Measurements from ENCODE around the gene CELA2B.
"Not testable (repeated sequence)": the region's sequence is repeated elsewhere in the genome, so short reads cannot be mapped to it uniquely, and the experiment has no call there.

CELA2B gene

DNA sequence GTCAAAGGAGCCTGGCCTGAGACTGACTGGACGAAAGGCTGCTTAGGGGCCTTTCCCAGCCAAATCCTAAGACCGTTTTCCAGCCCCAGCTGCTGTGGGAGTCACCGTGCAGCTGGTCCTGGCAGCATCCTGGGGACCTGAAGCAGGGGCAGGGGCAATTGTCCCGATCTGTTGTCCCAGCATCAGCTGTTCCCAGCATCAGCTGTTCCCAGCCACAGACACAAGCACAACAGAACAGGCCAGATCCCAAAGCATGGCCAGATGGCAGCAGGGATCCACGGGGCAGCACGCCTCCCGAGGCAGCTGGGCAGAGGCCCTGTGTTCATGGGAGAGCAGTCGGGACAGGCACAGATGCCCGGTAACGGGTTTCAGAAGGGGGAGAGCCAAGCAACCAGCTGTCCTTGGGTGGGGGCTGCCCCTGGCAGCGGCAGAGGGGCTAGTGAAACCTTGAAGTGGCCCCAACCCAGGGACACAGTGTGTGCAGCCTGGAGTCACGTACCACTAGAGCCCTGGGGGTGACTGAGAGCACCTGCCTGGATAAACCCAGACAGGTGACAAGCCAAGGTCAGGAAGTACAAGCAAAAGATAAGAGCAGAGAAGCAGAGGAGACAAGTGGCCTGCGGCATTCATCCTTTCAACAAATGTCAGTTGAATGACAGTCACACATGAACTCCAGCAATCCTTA lies 13.3 kb downstream of the CELA2B start:
- H3K36me3 Mint-ChIP-seq (ENCODE audit: low read depth): peaks cover 30% of the 10 kb centered on the region
- no peaks in the 10 kb centered on the region for H3K9me3 Mint-ChIP-seq
- H3K4me1 Mint-ChIP-seq (ENCODE audit: low read depth): peaks cover 7% of the 10 kb centered on the region
- no peak overlapping the region for H3K27ac Mint-ChIP-seq
- H3K4me3 Mint-ChIP-seq: no peak overlapping the region
- no peaks in the 10 kb centered on the region for H3K27me3 Mint-ChIP-seq (ENCODE audit: low read depth)

DNA sequence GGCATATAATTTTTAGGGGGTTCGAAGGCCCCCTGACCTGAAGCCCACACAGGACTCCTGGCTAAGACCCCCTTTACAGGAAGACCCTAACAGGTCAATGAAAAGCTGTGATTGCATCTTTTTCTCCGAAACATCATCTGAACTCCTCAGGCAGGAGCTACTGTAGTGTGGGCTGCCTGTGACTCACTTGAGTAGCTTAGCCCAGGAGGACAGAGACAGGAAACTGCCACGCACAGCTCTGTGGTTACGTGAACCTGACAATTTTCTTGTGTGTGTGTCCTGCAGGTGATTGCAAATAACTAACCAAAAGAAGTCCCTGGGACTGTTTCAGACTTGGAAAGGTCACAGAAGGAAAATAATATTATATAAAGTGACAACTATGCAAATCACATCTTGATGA lies 15.1 kb downstream of the CELA2B start:
- peaks cover 29% of the 10 kb centered on the region for H3K36me3 Mint-ChIP-seq (ENCODE audit: low read depth)
- not testable (repeated sequence) for H3K27ac Mint-ChIP-seq

DNA sequence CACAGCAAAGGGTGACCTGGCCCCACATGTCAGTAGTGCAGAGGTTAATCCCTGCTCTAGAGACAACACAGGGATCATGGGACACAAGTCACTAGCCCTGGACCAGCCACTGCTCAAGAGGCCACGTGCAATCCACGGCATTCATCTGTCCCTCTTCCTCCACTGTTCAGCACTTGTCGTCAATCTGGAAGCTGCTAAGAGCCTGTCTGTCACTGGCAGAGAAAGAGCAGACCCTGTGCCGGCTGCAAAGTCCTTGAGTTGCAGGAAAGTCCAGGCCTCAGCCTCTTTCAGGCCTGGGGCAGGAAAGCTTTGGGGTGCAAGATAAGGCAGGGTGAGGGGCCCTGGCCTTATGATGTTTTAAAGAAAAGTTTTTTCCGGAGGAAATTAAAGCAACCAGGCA lies 16.7 kb downstream of the CELA2B start:
- Mint-ChIP-seq H3K4me3 (no peak overlapping the region), H3K4me1 (ENCODE audit: low read depth) (peaks cover 7% of the 10 kb centered on the region), H3K27me3 (ENCODE audit: low read depth) (no peaks in the 10 kb centered on the region), H3K36me3 (ENCODE audit: low read depth) (peaks cover 18% of the 10 kb centered on the region), H3K9me3 (no peaks in the 10 kb centered on the region), H3K27ac (no peak overlapping the region)

More for the DNA sequence above, 15.1 kb downstream of the CELA2B start:
- H3K4me3 Mint-ChIP-seq; H3K27me3 Mint-ChIP-seq (ENCODE audit: low read depth); H3K4me1 Mint-ChIP-seq (ENCODE audit: low read depth); H3K9me3 Mint-ChIP-seq: not testable (repeated sequence)

DNA sequence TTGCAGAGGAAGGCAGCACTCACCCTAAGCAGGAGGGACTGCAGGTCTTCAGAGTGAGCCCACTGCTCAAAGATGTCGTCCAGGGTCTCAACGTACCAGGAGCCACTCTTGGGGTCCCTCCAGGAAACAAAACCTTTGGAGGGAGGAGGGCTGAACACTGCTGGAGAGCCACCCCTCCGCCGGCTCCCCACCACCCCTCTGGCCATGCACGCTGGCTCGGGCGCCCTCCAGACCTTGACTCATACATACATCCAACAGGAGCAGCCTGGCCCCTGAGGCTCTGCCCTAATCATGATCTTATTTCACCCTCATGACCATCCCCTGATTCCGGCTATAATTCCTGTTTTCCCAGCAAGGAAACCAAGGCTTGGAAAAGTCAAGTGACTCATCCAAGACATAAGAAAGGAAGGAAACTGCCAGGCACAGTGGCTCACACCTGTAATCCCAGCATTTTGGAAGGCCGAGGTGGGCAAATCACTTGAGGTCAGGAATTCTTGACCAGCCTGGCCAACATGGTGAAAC lies 18.0 kb downstream of the CELA2B start:
- Mint-ChIP-seq H3K4me1 (ENCODE audit: low read depth) (peaks cover 7% of the 10 kb centered on the region), H3K27ac (no peak overlapping the region), H3K4me3 (no peak overlapping the region), H3K27me3 (ENCODE audit: low read depth) (no peaks in the 10 kb centered on the region), H3K9me3 (no peaks in the 10 kb centered on the region), H3K36me3 (ENCODE audit: low read depth) (peaks cover 19% of the 10 kb centered on the region)

DNA sequence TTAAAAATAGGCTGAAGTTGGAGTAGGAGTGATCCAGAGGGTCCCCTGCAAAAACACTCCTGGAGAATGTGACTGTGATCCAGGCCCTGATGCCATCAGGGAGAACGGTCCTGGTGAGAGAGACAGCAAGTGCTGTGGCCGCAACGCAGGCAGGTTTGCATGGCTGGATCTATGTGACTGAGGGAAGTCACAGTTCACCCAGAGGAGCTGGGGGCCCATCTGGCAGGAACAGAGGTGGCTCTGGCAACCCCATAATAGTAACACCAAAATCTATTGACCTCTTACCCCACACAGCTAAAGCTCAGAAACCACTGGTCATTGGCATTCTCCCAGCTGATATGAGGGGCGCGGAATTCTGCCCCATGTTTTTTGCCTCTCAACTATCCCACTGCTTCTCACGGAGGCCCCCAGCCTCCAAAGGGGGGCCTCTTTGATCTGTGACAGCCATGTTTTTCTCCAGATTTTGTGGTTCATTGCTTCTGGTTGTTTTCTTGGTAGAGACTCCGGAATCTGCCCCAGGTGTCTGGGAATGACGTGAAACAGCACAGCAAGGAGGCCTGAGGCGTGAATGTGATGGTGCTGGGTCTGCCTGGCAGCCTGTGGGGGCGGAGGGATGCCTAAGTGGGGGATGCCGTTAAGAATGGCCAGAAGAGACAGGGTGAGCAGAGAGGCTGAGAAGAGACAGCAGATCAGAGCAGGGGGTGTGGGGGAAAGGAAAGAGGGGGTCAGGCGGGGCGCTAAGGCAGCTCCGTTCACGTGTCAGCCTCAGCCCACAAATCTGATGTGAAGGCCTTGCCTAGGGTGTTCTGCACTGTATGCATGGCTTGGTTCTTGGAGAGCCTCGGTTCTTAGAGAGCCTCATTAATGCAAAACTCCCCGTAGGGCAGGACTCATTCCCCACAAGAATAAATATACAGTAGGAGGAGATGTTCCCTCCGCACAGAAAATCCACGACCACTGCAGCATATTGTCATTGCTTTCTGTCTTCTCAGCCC lies 24.6 kb downstream of the CELA2B start:
- Mint-ChIP-seq H3K27ac (no peak overlapping the region), H3K27me3 (ENCODE audit: low read depth) (no peaks in the 10 kb centered on the region), H3K4me1 (ENCODE audit: low read depth) (no peaks in the 10 kb centered on the region), H3K4me3 (no peak overlapping the region), H3K36me3 (ENCODE audit: low read depth) (peaks cover 17% of the 10 kb centered on the region), H3K9me3 (no peaks in the 10 kb centered on the region)

DNA sequence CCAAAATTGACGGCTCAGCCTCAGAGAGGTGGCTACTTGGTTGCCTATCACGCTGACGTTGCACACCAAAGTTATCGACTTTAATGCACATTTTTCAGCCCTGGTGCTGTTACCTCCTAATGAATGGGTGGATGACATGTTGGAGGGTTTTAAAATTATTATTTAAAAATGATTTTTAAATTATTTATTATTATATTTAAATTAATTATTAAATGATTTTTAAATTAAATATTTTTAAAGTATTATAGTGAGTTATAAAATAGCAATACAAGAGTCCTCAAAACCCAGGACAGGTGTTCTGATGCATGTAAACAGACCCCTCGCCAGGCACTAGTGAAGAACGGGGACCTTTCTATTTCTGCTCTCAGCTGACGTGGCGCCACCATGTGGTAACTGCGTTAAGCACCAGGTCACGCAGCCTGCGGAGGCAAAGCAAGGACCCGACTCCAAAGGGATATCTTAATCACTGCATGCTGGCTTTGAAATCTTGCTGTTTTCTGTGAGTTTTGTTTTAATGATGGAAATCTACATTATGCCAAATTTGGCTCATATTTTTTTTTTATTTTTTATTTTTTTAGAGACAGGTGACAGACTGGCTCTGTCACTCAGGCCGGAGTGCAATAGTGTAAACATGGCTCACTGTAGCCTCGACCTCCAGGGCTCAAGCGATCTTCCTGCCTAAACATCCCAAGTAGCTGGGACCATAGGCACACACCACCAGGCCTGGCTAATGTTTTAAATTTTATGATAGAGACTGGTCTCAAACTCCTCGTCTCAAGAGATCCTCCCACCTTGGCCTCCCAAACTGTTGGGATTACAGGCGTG lies 25.5 kb downstream of the CELA2B start:
- H3K27ac Mint-ChIP-seq: no peak overlapping the region
- no peaks in the 10 kb centered on the region for H3K4me1 Mint-ChIP-seq (ENCODE audit: low read depth)
- no peaks in the 10 kb centered on the region for H3K27me3 Mint-ChIP-seq (ENCODE audit: low read depth)
- H3K9me3 Mint-ChIP-seq: no peaks in the 10 kb centered on the region
- H3K36me3 Mint-ChIP-seq (ENCODE audit: low read depth): peaks cover 14% of the 10 kb centered on the region
- H3K4me3 Mint-ChIP-seq: no peak overlapping the region

DNA sequence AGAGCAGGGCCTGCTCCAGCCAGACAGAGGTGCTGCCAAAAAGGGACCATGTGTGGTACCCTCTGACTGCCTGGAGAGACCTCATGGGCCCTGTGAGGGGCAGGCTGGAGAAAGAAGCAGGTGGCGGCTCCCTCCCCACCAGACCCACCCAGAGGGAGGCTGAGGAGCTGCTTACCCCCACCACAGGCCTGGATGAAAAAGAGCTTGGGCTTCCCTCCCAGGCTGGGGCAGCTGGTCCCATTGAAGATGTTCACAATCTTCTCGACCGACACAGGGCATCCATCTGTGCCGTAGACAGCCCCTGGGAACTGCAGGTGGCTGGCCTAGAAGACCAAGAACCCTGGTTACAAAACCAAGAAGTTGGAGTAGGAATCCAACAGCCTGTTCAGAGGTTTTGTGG lies 28.5 kb downstream of the CELA2B start:
- Mint-ChIP-seq H3K4me3 (no peak overlapping the region), H3K4me1 (ENCODE audit: low read depth) (peaks cover 4% of the 10 kb centered on the region), H3K36me3 (ENCODE audit: low read depth) (peaks cover 12% of the 10 kb centered on the region), H3K27ac (no peak overlapping the region), H3K27me3 (ENCODE audit: low read depth) (no peaks in the 10 kb centered on the region), H3K9me3 (no peaks in the 10 kb centered on the region)

DNA sequence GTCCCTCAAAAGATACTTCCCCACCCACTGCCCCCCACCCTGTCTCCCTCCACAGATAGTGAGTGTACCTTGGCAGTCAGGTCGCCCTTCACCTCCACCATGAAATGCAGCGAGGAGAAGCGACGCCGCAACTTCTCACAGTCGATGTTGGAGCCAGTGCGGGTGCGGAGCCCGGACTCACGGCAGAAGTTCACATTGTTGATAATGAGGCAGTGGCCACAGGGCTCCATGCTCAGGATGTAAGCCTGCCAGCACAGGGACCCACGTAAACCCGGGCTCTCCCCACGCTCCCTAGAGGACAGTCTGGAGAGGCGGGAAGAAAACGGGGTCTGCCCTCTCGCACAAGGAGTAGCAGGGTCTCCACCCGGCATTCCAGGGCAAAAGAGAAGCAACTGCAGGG lies 30.9 kb downstream of the CELA2B start:
- no peaks in the 10 kb centered on the region for H3K9me3 Mint-ChIP-seq

DNA sequence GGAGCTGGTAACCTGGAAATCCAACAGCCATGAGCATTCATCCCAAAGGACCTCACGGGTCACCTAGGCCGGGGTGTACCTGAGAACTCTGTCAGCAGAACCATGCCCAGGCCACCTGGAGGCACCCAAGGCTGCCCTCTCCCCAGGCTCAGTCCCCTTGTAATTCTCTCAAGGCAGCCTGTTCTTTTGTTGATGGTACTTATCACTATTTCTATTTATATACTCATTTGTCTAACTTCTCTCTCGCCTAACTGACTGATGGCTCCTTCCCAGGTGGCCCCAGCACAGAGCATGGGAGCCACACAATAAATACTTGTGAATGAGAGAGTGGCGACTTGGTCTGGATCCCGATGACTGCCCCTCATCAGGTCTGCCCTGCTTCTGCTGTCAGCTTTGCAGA lies 31.4 kb downstream of the CELA2B start:
- H3K9me3 Mint-ChIP-seq: no peaks in the 10 kb centered on the region
- H3K27me3 Mint-ChIP-seq (ENCODE audit: low read depth): no peaks in the 10 kb centered on the region
- peaks cover 17% of the 10 kb centered on the region for H3K4me1 Mint-ChIP-seq (ENCODE audit: low read depth)
- no peak overlapping the region for H3K27ac Mint-ChIP-seq
- H3K4me3 Mint-ChIP-seq: no peak overlapping the region
- peaks cover 23% of the 10 kb centered on the region for H3K36me3 Mint-ChIP-seq (ENCODE audit: low read depth)

More for the DNA sequence above, 30.9 kb downstream of the CELA2B start:
- H3K27me3 Mint-ChIP-seq (ENCODE audit: low read depth): no peaks in the 10 kb centered on the region
- H3K27ac Mint-ChIP-seq: no peak overlapping the region
- no peak overlapping the region for H3K4me3 Mint-ChIP-seq
- peaks cover 12% of the 10 kb centered on the region for H3K4me1 Mint-ChIP-seq (ENCODE audit: low read depth)
- peaks cover 19% of the 10 kb centered on the region for H3K36me3 Mint-ChIP-seq (ENCODE audit: low read depth)

DNA sequence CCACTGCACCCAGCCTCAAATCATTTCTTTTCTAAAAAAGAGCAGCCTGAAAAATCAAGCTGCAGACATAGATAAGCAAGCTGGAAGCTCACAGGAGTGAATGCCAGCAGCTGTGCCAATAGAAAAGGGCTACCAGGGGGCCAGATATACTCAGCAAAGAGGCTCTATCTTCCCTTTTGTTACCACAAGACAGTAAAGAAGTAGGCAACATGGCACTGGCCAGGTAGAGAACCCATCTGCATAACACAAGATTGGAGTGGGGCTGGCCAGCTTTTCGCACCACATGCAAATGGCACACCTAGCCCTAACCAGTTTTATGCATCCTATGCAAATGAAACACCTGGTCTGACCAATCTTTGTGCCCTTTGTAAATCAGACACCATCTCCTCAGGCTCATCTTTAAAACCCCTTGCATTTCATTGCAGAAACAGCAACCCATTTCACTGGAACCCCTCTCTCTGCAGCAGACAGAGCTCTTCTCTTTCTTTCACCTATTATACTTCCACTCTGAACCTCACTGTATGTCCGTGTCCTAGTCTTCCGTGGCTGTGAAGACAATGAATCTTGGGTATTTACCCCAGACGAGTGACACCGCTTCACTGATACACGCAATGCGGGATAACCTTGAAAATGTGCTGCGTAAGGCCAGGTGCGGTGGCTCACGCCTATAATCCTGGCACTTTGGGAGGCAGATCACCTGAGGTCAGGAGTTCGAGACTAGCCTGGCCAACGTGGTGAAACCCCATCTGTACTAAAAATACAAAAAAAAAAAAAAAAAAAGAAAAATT lies 33.0 kb downstream of the CELA2B start:
- H3K27ac Mint-ChIP-seq: no peak overlapping the region

DNA sequence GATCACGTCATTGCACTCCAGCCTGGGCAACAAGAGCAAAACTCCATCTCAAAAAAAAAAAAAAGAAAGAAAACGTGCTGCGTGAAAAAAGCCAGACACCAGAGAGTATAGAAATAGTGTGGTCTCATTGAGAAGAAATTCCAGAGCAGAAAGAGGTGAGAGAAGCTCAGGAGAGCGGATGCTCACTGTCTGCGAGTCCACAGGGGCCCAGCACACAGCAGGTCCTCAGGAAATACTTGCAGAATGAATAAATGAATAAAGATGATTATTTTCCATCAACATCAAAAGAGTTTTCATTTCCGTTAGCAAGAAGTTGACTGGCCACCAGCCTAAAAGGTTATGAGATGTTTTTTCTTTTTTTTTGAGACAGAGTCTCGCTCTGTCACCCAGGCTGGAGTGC lies 33.7 kb downstream of the CELA2B start:
- Mint-ChIP-seq H3K27me3 (ENCODE audit: low read depth) (no peaks in the 10 kb centered on the region), H3K36me3 (ENCODE audit: low read depth) (peaks cover 41% of the 10 kb centered on the region), H3K9me3 (no peaks in the 10 kb centered on the region), H3K4me3 (no peak overlapping the region), H3K27ac (no peak overlapping the region), H3K4me1 (ENCODE audit: low read depth) (peaks cover 29% of the 10 kb centered on the region)

More for the DNA sequence above, 33.0 kb downstream of the CELA2B start:
- no peak overlapping the region for H3K4me3 Mint-ChIP-seq
- no peaks in the 10 kb centered on the region for H3K27me3 Mint-ChIP-seq (ENCODE audit: low read depth)
- no peaks in the 10 kb centered on the region for H3K9me3 Mint-ChIP-seq
- H3K4me1 Mint-ChIP-seq (ENCODE audit: low read depth): peaks cover 22% of the 10 kb centered on the region
- peaks cover 34% of the 10 kb centered on the region for H3K36me3 Mint-ChIP-seq (ENCODE audit: low read depth)

DNA sequence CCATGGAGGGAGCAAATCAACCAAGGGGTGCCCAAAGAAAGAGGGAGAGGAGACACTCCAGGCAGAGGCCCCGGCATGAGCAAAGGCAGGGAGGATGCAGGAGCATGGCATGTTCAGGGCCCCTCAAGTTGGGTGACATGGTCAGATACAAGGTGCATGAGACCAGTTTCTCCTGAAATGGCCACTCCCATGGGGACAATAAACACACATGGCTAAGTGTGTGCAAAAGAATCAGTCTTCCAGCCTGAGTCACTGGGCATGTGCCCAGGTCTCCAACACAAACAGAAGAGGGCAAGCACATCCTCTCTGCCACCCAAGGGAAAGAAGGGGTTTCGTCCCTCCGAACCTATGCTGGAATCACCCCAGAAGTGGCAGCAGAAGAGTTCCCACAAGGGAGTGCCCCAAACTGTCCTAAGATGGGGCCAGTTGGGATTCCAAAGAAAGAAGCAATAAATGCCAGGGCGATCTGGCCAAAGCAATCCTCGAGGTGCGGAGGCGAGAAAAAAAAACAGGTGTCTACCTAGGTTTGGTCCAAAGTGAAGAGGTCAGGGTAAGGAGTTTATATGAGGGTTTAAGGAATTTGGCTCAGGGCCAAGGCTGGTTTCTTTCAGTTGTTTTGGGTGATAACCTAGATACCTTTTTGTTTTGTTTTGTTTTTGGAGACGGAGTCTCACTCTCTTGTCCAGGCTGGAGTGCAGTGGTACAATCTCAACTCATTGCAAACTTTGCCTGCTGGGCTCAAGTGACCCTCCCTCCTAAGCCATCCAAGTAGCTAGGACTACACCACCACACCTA lies 34.9 kb downstream of the CELA2B start:
- Mint-ChIP-seq H3K27me3 (ENCODE audit: low read depth) (no peaks in the 10 kb centered on the region), H3K9me3 (no peaks in the 10 kb centered on the region), H3K36me3 (ENCODE audit: low read depth) (peaks cover 47% of the 10 kb centered on the region), H3K4me1 (ENCODE audit: low read depth) (peaks cover 38% of the 10 kb centered on the region), H3K4me3 (no peak overlapping the region), H3K27ac (peak overlapping the region; percentile 64)

DNA sequence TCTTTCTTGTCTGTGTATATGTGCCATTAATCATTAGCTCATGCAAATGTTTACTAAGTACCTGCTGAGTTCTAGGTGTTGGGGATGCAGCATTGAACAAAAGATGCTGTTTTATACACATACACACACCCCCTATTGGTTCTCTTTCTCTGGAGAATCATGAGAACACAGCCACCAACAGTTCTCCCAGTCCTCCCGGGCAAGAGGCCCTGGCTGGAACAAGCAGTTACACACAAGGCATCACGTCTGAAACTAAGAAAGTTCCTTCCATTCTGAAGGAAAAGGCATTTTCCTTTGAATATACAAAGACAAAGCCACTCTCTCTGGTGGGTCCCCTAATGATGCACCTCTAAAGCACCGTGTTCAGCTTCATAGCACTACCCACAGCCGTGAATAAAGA lies 37.3 kb downstream of the CELA2B start:
- H3K27ac Mint-ChIP-seq: peak overlapping the region; percentile 71
- H3K4me3 Mint-ChIP-seq: no peak overlapping the region
- peaks cover 55% of the 10 kb centered on the region for H3K4me1 Mint-ChIP-seq (ENCODE audit: low read depth)
- H3K36me3 Mint-ChIP-seq (ENCODE audit: low read depth): peaks cover 65% of the 10 kb centered on the region
- H3K27me3 Mint-ChIP-seq (ENCODE audit: low read depth): no peaks in the 10 kb centered on the region
- H3K9me3 Mint-ChIP-seq: no peaks in the 10 kb centered on the region
